Endothelial cell of umbilical vein (primary cell): Measurements from ENCODE around the gene DNAJC6. TPM values are rescaled to one million over a fixed set of nuclear protein-coding genes. Genes with fewer than 3 reads are reported as not detected.

Experiments
- BruUV-seq: library from RNA; stranded (reverse); fragments of 400-500 nt; replicated peaks from 2 replicates; lab custom pipeline; 2021; lab: Mats Ljungman, UMichigan
- CTCF ChIA-PET: fragments of 300-600, 350-600 bp; sonication (Branson Sonifier 250); formaldehyde crosslinking; loops from one replicate; lab custom pipeline; 2021; ENCODE audit warnings: antibody characterized with exemption, inconsistent platforms; lab: Charles Lee
- POLR2A ChIA-PET: fragments of 300-600, 350-600 bp; sonication (Branson Sonifier 250); formaldehyde crosslinking; loops from one replicate; lab custom pipeline; 2021; ENCODE audit warnings: antibody characterized with exemption, inconsistent platforms; lab: Charles Lee
- DNase-seq: peaks from one replicate; pipeline ENCODE4 v3.0.0-alpha.2; 2011; ENCODE audit warnings: low read depth, low spot score
- FAIRE-seq: peaks from 2 replicates; lab custom pipeline; 2011; peaks lifted over from hg19 to GRCh38; lab: Jason Lieb, UNC
- H2AFZ ChIP-seq: 2 replicates; pipeline ENCODE4 v1.6.0; 2012; ENCODE audit warnings: low read depth, low read length, control low read depth, inconsistent platforms
- H3K27ac ChIP-seq: 2 replicates; pipeline ENCODE4 v1.5.1; 2011; ENCODE audit warnings: low read depth, mild to moderate bottlenecking, control low read depth, low read length, moderate library complexity; ENCODE audit not compliant: insufficient read depth
- H3K27me3 ChIP-seq, 2 experiments: 2 replicates each; pipeline versions ENCODE4 v1.6.0 to v1.6.1; 2011; ENCODE audit warnings: low read length in 2 of 2, mixed read lengths in 1 of 2; ENCODE audit not compliant: control insufficient read depth in 2 of 2, insufficient read depth in 2 of 2
- H3K36me3 ChIP-seq, 2 experiments: 2 replicates in 1 of 2; 3 replicates in 1 of 2; pipeline ENCODE4 v1.5.1; 2011; ENCODE audit warnings: low read length in 2 of 2, mild to moderate bottlenecking in 1 of 2, moderate library complexity in 1 of 2; ENCODE audit not compliant: control insufficient read depth in 2 of 2, insufficient read depth in 2 of 2; ENCODE audit errors: extremely low read depth in 1 of 2
- H3K4me1 ChIP-seq: 3 replicates; pipeline ENCODE4 v1.5.1; 2011; ENCODE audit warnings: mild to moderate bottlenecking, low read length; ENCODE audit not compliant: control insufficient read depth, insufficient read depth; ENCODE audit errors: extremely low read depth
- H3K4me2 ChIP-seq: 2 replicates; pipeline ENCODE4 v1.6.1; 2011; ENCODE audit warnings: low read length, control low read depth, mixed read lengths; ENCODE audit not compliant: insufficient read depth
- H3K4me3 ChIP-seq, 3 experiments: fragments of 200-600 bp in 1 of 3; sonication (generic), shearing (Covaris generic) in 1 of 3; replicated peaks in 1 of 3; 2 replicates each; pipeline ENCODE4 v1.5.1; 2011 to 2016; ENCODE audit warnings: control low read depth in 3 of 3, low read length in 3 of 3, mild to moderate bottlenecking in 2 of 3, inconsistent platforms in 1 of 3, low read depth in 1 of 3, moderate library complexity in 1 of 3; ENCODE audit not compliant: insufficient read depth in 1 of 3
- H3K79me2 ChIP-seq: 2 replicates; pipeline ENCODE4 v1.6.0; 2012; ENCODE audit warnings: low read length, inconsistent platforms; ENCODE audit not compliant: control insufficient read depth, insufficient read depth
- H3K9ac ChIP-seq: replicated peaks from 2 replicates; pipeline ENCODE3; 2011; ENCODE audit warnings: low read length, control low read depth; ENCODE audit not compliant: insufficient read depth; ENCODE audit errors: extremely low read depth
- H3K9me1 ChIP-seq: replicated peaks from 3 replicates; pipeline ENCODE4 v1.6.0; 2011; ENCODE audit warnings: mild to moderate bottlenecking, low read length; ENCODE audit not compliant: control insufficient read depth, insufficient read depth; ENCODE audit errors: extremely low read depth
- H3K9me3 ChIP-seq: replicated peaks from 2 replicates; pipeline ENCODE4 v1.5.1; 2012; ENCODE audit warnings: low read length, inconsistent platforms; ENCODE audit not compliant: control insufficient read depth, insufficient read depth
- H4K20me1 ChIP-seq: replicated peaks from 2 replicates; pipeline ENCODE3; 2011; ENCODE audit warnings: mild to moderate bottlenecking, low read length; ENCODE audit not compliant: control insufficient read depth, insufficient read depth; ENCODE audit errors: extremely low read depth
- EZH2 ChIP-seq: IDR thresholded peaks from 2 replicates; pipeline ENCODE4 v1.6.1; 2012; ENCODE audit warnings: borderline replicate concordance, low read depth, mild to moderate bottlenecking, moderate library complexity, low read length, inconsistent platforms; ENCODE audit not compliant: severe bottlenecking
- FOS ChIP-seq: IDR thresholded peaks from 2 replicates; pipeline ENCODE4 v1.6.1; 2011; ENCODE audit warnings: mild to moderate bottlenecking, low read length, moderate library complexity, borderline replicate concordance; ENCODE audit not compliant: insufficient read depth
- GATA2 ChIP-seq: IDR thresholded peaks from 2 replicates; pipeline ENCODE4 v1.7.0; 2011; ENCODE audit warnings: low read depth, mild to moderate bottlenecking, moderate library complexity, mixed read lengths, low read length; ENCODE audit not compliant: insufficient read length, insufficient read depth
- JUN ChIP-seq: IDR thresholded peaks from 2 replicates; pipeline ENCODE4 v1.6.1; 2011; ENCODE audit warnings: borderline replicate concordance, low read depth; ENCODE audit not compliant: insufficient read length, insufficient read depth
- MYC ChIP-seq: IDR thresholded peaks from one replicate; pipeline ENCODE4 v1.6.1; 2011; ENCODE audit warnings: mild to moderate bottlenecking, low read depth, low read length
- POLR2A ChIP-seq: IDR thresholded peaks from 2 replicates; pipeline ENCODE4 v1.6.1; 2012; ENCODE audit warnings: low read depth, mild to moderate bottlenecking, control low read depth, low read length
- POLR2AphosphoS5 ChIP-seq: IDR thresholded peaks from 2 replicates; pipeline ENCODE4 v1.6.1; 2012; ENCODE audit warnings: low read depth, mild to moderate bottlenecking, control low read depth, low read length, moderate library complexity; ENCODE audit not compliant: insufficient read depth
- dilution Hi-C: fragments of 300-500 bp; cut with MboI; formaldehyde crosslinking; loops from one replicate; pipeline ENCODE4 v1.15.0; 2019; ENCODE audit warnings: low sequenced_read_pairs; ENCODE audit not compliant: extremely low pct_ligation_motif_present
- intact Hi-C: fragments of 100-400 bp; cut with micrococcal nuclease; formaldehyde crosslinking; loops from one replicate; pipeline ENCODE4 v1.10.0; 2022
- polyA plus RNA-seq, 4 experiments: library from polyadenylated mRNA; depleted of rRNA in 3 of 4; stranded (reverse) in 3 of 4; unstranded in 1 of 4; fragments of >200 nt; gene quantifications; 2 replicates each; pipeline versions ENCODE4 v1.2.1 to v1.2.3, GENCODE V29; 2011 to 2012; ENCODE audit warnings: missing spikeins in 1 of 4
- total RNA-seq: library from RNA; stranded (reverse); gene quantifications from 2 replicates; pipeline ENCODE4 v1.2.3, GENCODE V29; 2021
- TF ChIP-seq, protein P1 (sequence below): IDR thresholded peaks from 2 replicates; pipeline ENCODE4 v1.6.1; 2011; ENCODE audit not compliant: insufficient read depth, insufficient read length
- TF ChIP-seq, protein P2 (sequence below), 2 donors: IDR thresholded peaks; 1 replicate in 1 of 2; 2 replicates in 1 of 2; pipeline ENCODE4 v1.5.1; 2011; ENCODE audit warnings: low read length in 2 of 2, mild to moderate bottlenecking in 2 of 2, moderate library complexity in 2 of 2, control low read depth in 1 of 2, inconsistent platforms in 1 of 2, low read depth in 1 of 2; ENCODE audit not compliant: insufficient read depth in 1 of 2; ENCODE audit errors: extremely low read depth in 1 of 2

Gene DNAJC6
- total and polyA plus RNA-seq, 2 donors (not counting 3 experiments of a cell fraction or from before 2014, with no cell fraction given): 2.3 to 4.9 TPM

DNA sequence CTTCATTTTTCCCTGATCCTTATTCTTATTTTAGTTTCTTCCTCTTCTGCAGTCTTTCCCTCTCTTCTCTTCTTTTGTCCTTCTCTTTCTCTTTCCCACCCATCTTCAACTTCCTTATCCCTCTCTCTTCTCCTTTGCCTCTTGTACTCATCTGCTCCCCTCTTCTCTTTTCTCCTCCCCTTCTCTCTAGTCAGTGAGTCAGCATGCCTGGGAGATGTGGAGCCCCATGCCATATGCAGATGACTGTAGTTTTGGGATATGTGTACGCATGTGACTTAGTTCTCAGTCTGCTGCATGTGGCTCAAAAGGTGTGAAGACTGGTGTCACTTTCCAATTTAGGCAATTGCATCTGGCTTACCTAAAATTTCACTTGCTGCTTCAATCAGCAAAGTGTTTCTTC lies 10.4 kb downstream of the DNAJC6 start:
- Histone ChIP-seq H3K4me2 (no peak overlapping the region), H3K9ac (no peak overlapping the region), H3K4me3 (no peak overlapping the region), H3K27me3 (no peaks in the 10 kb centered on the region), H3K9me3 (no peaks in the 10 kb centered on the region), H3K36me3 (no peaks in the 10 kb centered on the region), H3K79me2 (no peaks in the 10 kb centered on the region), H3K4me1 (no peaks in the 10 kb centered on the region), H3K9me1 (no peaks in the 10 kb centered on the region), H2AFZ (no peak overlapping the region), H4K20me1 (no peaks in the 10 kb centered on the region), H3K27ac (no peak overlapping the region)
- FAIRE-seq: no peak
- CTCF ChIA-PET: interaction anchor here (2.6 kb wide), 1 partner anchor 368 kb away, joined by 6 read pairs; no protein-coding TSS in a partner anchor
- POLR2A ChIA-PET: no interaction called here
- dilution Hi-C loops (no loop called here), intact Hi-C loops (no loop called here)
- TF ChIP-seq, protein P1, sequence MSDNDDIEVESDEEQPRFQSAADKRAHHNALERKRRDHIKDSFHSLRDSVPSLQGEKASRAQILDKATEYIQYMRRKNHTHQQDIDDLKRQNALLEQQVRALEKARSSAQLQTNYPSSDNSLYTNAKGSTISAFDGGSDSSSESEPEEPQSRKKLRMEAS: no peak
- TF ChIP-seq EZH2: no peak
- TF ChIP-seq MYC: no peak
- TF ChIP-seq, protein P2, sequence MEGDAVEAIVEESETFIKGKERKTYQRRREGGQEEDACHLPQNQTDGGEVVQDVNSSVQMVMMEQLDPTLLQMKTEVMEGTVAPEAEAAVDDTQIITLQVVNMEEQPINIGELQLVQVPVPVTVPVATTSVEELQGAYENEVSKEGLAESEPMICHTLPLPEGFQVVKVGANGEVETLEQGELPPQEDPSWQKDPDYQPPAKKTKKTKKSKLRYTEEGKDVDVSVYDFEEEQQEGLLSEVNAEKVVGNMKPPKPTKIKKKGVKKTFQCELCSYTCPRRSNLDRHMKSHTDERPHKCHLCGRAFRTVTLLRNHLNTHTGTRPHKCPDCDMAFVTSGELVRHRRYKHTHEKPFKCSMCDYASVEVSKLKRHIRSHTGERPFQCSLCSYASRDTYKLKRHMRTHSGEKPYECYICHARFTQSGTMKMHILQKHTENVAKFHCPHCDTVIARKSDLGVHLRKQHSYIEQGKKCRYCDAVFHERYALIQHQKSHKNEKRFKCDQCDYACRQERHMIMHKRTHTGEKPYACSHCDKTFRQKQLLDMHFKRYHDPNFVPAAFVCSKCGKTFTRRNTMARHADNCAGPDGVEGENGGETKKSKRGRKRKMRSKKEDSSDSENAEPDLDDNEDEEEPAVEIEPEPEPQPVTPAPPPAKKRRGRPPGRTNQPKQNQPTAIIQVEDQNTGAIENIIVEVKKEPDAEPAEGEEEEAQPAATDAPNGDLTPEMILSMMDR (IDR thresholded peaks at IDR 0.05; ENCODE audit: extremely low read depth in 1 of 2, insufficient read depth in 1 of 2, low read depth in 1 of 2, low read length in 2 of 2): no peak
- TF ChIP-seq GATA2: no peak
- TF ChIP-seq POLR2AphosphoS5: no peak
- no peak for TF ChIP-seq JUN
- no peak for TF ChIP-seq FOS
- no peak for TF ChIP-seq POLR2A
- BruUV-seq: no TSS peak
- DNase-seq: no peak
